HL-60 (cell line): ENCODE data around the gene FAM47E.

ENCODE experiments used
- CTCF ChIP-seq: IDR thresholded peaks from one replicate; pipeline ENCODE4 v1.5.1; 2011; ENCODE audit warnings: low read length, control low read depth, inconsistent platforms; ENCODE audit not compliant: insufficient read depth
- POLR2AphosphoS5 ChIP-seq: IDR thresholded peaks from 2 replicates; pipeline ENCODE4 v1.6.1; 2012; ENCODE audit warnings: low read depth

- TF ChIP-seq CTCF (no peak), POLR2AphosphoS5 (no peak)
These were observed 25.1 kb upstream of the FAM47E start for GRCh38 chr4:76226418-76226817.
